PFSK-1 (cell line): ENCODE data around the gene IFITM2.

Experiments used
- FOXP2 ChIP-seq: optimal IDR thresholded peaks from 2 replicates; pipeline ENCODE3; 2011; ENCODE audit warnings: borderline replicate concordance, control low read depth, inconsistent platforms; ENCODE audit not compliant: insufficient read depth; ENCODE audit errors: extremely low read length, extremely low read depth
- POLR2AphosphoS5 ChIP-seq: IDR thresholded peaks from 2 replicates; pipeline ENCODE4 v1.6.1; 2012; ENCODE audit warnings: low read depth, mild to moderate bottlenecking, control low read depth, low read length, moderate library complexity
- SIN3A ChIP-seq: IDR thresholded peaks from 2 replicates; pipeline ENCODE4 v1.6.1; 2012; ENCODE audit warnings: mild to moderate bottlenecking, low read length, moderate library complexity, borderline replicate concordance; ENCODE audit not compliant: insufficient read depth
- TAF1 ChIP-seq: IDR thresholded peaks from 2 replicates; pipeline ENCODE4 v1.6.1; 2012; ENCODE audit warnings: low read length, control low read depth, borderline replicate concordance; ENCODE audit not compliant: insufficient read depth
- TF ChIP-seq, protein P1 (sequence below), 2 experiments: IDR thresholded peaks; 2 replicates each; pipeline versions ENCODE4 v1.6.1 to v1.8.0; 2011 to 2012; ENCODE audit warnings: low read depth in 2 of 2, low read length in 2 of 2, control low read depth in 1 of 2, inconsistent platforms in 1 of 2, mild to moderate bottlenecking in 1 of 2, moderate library complexity in 1 of 2; ENCODE audit not compliant: insufficient read depth in 1 of 2

IFITM2 gene

DNA sequence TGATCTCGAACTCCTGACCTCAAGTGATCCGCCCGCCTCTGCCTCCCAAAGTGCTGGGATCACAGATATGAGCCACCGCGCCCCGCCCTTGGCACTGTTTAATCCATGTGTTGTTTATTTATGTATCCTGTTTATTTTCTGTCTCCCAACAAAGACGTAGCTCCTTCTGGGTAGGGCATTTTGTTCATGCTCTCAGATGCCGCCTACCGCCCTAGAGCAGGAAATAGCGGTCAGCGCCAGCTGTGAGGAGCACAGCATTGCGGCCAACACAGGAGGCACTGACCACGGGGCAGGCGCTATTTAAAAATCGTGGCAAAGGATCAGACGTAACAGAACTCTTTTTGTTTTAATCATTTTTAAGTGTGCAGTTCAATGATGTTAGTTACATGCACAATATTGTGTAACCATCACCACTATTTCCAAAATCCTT, 38.9 kb upstream of the IFITM2 start:
- TF ChIP-seq FOXP2: peak; percentile 96

DNA sequence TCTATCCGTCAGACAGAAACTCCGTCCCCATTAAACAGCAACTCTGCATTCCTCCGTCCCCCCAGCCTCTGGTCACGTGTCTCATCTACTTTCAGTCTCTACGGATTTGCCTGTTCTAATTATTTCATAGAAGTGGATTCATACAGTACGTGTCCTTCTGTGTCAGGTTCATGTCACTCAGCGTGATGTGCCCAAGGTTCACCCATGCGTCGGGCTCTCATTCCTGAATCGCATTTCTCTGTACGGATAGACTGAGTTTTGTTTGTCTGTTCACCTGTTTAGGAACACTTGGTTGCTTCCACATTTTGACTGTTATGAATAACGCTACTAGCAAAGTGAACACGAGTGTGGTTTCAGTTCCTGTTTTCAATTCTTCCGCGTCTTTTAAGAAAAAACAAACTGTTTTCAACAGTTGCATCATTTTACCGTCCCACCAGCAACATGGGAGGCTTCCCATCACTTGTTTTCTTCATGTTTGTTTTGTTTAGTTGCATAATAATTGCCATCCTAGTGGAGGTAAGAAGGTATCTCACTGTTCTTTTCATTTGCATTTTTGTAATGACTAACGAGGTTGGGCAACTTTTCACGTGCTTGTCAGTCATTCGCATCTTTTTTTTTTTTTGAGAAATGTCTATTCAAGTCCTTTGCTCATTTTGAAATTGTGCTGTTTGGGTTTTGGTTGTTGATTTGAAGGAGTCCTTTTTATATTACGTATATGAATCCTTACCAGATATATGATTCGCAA, 38.3 kb upstream of the IFITM2 start:
- TF ChIP-seq, protein P1, sequence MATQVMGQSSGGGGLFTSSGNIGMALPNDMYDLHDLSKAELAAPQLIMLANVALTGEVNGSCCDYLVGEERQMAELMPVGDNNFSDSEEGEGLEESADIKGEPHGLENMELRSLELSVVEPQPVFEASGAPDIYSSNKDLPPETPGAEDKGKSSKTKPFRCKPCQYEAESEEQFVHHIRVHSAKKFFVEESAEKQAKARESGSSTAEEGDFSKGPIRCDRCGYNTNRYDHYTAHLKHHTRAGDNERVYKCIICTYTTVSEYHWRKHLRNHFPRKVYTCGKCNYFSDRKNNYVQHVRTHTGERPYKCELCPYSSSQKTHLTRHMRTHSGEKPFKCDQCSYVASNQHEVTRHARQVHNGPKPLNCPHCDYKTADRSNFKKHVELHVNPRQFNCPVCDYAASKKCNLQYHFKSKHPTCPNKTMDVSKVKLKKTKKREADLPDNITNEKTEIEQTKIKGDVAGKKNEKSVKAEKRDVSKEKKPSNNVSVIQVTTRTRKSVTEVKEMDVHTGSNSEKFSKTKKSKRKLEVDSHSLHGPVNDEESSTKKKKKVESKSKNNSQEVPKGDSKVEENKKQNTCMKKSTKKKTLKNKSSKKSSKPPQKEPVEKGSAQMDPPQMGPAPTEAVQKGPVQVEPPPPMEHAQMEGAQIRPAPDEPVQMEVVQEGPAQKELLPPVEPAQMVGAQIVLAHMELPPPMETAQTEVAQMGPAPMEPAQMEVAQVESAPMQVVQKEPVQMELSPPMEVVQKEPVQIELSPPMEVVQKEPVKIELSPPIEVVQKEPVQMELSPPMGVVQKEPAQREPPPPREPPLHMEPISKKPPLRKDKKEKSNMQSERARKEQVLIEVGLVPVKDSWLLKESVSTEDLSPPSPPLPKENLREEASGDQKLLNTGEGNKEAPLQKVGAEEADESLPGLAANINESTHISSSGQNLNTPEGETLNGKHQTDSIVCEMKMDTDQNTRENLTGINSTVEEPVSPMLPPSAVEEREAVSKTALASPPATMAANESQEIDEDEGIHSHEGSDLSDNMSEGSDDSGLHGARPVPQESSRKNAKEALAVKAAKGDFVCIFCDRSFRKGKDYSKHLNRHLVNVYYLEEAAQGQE (IDR thresholded peaks at IDR 0.05; ENCODE audit: insufficient read depth in 1 of 2, low read depth in 2 of 2, low read length in 2 of 2): no peak
- TF ChIP-seq POLR2AphosphoS5 (no peak), SIN3A (no peak), TAF1 (0 out of 2 replicates have a peak, but pooled peaks have one; percentile 17), FOXP2 (no peak)

DNA sequence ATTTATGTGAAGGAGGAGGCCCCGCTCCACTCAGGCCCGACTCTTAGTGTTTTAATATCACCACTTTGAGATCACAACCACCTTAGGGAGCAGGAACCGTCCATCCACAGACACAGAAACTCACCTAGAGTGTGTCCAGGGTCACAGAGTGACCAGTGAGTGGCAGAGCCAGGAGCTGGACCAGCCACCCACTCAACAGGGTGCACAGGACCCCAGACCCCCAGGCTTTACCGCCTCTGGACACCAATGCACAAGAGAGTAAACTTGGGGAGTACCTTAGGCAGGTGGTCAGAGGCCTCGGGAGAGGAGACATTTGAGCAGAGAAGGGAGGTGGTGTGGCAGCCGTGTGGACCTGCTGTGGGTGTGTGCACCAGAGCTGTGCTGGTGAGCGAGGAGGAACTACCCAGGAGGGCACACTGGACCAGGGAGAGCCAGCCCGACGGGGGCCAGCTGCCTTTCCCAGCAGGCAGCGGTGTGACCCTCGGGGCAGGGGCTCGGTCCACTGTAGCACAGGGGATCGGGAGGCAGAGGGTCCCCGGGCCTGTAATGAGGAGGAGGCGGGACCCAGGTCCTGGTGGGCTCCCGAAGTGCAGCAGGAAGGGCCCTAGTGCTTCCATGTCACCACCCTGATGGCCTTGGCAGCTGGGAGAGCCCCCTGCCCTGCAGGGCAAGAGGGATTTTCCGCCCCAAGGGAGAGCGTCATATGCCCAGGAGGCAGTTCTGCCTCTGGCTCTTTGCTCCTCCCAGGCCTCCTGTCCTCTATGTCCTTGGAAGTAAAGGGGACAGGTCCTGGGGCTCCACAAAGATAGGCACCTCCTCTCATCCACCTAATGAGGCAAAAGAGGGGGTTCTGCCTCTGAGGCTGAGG, 36.9 kb upstream of the IFITM2 start:
- TF ChIP-seq SIN3A (no peak), TAF1 (no peak), POLR2AphosphoS5 (no peak), FOXP2 (no peak)
- TF ChIP-seq, protein P1 (IDR thresholded peaks at IDR 0.05; ENCODE audit: insufficient read depth in 1 of 2, low read depth in 2 of 2, low read length in 2 of 2): no peak

DNA sequence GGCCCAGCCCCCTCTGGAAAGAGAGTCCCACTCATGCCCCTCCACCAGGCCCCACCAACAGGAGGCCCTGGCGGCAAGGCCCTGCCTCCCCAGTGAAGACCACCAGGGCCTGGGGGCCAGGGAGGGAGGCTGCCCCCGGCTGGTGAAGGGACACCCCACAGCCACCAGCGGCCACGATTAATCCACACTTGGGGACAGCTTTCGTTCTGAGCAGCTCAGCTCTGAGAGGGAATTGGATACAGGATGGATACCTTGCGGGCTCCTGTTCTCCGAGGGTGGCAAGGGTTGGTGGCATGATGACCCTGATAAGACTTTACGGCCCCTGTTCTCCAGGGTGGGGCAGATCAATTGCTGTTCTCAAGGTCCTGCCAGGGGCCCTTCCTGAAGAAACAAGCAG, 36.3 kb upstream of the IFITM2 start:
- TF ChIP-seq SIN3A: no peak
- TF ChIP-seq FOXP2: no peak
- TF ChIP-seq TAF1: no peak
- TF ChIP-seq, protein P1 (IDR thresholded peaks at IDR 0.05; ENCODE audit: insufficient read depth in 1 of 2, low read depth in 2 of 2, low read length in 2 of 2): no peak
- no peak for TF ChIP-seq POLR2AphosphoS5

DNA sequence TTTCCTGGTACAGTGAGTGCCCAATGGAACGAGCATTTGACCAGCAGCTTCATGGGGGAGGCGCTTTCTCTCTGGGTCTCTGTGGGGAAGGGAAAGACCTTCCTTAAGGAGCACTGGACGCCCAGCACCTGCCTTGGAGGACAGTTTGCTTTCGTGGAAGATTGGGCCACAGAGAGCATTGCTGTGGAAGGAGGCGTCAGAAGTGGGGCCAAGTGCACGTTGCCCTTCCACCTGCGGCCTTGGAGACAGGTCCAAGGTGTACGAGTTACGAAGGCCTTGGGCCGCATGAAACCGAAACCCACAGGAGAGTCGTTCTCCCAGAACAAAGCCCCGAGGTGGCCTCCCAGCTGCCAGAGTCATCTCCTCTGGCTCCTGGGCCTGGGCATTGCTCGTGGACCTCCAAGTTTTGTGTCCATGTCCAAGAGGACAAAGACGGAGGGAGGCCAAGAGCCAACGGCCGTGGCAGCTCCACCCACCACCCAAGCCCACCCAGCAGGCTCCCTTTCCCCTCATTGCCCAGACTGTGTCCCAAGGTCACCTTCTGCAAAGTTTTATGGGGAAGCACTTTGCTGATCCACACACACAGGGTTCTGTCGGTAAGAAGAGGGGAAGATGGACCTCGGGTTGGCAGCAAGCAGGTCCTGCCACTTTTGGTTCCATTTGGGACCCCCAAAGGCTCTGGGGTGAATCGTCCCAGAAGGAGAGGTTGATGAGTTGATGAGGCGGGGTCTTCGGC, 35.3 kb upstream of the IFITM2 start:
- TF ChIP-seq FOXP2 (no peak), TAF1 (no peak), POLR2AphosphoS5 (no peak), SIN3A (no peak)
- TF ChIP-seq, protein P1 (IDR thresholded peaks at IDR 0.05; ENCODE audit: insufficient read depth in 1 of 2, low read depth in 2 of 2, low read length in 2 of 2): no peak
